Stimulated activated CD4-positive, alpha-beta T cell treated with anti-CD3 and anti-CD28 coated beads, Interleukin-1b, Interleukin-23, amount 100 ng/mL, for 24 hours (primary cell): ENCODE data around the gene SGCA.
A peak's percentile ranks its signal among the peaks of the same experiment; 100 is the strongest.

ENCODE experiments used
- DNase-seq, 4 experiments: peaks; one replicate each; pipeline ENCODE4 v3.0.0-alpha.2; 2020; ENCODE audit warnings: low read depth in 4 of 4, low spot score in 1 of 4

SGCA gene

DNA sequence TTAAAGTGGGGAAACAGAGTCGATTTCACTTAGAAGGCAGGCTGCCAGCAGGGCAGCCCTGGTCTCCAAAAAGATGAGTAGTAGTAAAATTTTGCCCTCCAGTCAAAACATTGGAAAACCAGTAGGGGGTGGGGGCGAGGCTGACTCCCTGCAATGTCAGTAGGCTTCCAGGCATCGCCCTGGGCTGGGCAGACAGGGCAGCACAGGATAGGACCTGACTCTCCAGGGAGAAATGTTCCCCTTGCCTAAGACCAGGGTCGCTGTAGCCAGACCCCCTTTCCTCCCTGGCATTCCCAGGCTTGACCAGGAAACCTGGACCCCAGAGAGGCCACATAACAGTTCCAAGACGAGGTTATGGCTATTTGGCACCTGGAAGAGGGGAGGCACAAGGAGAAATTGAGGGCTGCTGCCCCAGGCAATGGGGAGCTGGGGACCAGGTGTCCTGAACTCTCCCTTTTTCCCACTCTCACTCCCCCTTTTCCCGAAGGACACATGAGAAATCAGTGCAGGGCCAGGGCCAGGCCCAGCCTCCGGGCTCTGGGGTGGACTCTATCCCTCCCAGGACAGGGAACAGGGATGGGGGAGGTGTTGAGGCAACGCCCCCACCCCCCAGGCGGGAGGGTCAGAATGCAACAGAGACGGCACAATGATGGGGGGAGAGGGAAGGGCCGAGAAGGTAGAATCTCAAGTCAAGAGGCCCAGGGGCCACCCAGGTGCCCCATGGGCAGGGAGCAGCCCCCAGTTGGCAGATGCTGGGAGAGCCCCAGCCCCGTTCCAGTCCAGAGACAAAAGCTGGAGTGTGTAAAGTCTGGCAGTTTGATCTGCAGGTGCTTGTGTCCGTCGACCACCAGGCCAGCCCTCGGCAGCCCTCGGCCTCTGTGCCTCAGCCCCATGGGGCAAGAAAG, 31.3 kb upstream of the SGCA start:
- no peak for DNase-seq

GRCh38 chr17:50135316-50136095, 30.3 kb upstream of the SGCA start:
- no peak for DNase-seq

- no peak for DNase-seq
Observed at GRCh38 chr17:50136096-50136687, 29.6 kb upstream of the SGCA start.

DNA sequence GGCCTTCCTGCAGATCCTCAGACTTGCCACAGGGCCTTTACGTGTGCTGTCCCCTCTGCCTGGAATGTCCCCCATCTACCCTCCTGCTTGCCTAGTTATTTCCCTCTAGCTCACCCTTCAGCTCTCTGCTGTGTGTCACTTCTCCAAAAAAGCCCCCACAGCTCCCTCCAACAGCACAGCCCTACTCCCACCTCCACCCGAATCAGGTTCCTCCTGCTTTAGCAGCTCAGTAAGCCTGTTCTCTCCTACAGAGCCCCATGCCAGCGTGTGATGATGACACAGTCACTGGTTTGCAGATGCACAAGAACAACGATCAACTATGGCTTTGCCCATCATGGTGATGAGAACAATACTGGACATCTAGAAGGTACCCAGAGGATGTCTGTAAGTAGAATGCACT, 28.8 kb upstream of the SGCA start:
- DNase-seq, result no peak

DNA sequence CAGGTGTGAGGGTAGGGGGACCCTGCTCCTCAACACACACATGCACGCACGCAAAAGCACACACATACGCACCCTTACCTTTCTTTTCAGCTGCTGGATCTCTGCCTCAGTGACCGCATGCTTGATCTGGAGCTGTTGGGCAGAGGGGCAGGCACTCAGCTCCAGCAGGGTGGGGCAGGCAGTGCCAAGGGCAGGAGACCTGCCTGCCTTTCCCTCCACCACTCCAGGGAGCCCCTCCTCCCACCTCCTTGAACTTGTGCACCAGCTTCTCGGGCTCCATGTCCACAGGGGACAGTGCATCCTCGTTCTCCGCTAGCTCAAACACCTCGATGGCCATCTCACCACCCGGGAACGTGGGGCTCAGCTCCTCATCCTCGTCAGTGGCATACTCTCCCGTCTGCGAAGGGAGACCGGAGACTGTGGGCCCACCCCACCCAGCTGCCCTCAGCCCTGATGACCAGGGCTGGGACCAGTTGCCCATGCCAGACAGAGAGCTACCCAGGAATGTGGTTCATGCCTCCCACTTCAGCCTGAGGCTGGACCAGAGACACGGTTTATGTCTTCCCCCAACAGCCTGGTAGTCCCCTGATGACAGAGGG, 26.5 kb upstream of the SGCA start:
- DNase-seq, result no peak

GRCh38 chr17:50139950-50140885, 25.6 kb upstream of the SGCA start:
- peak; percentile 57 to 75 (median 66) for DNase-seq

GRCh38 chr17:50141026-50141744, 24.6 kb upstream of the SGCA start:
- no peak for DNase-seq

GRCh38 chr17:50141745-50142110, 24.1 kb upstream of the SGCA start:
- DNase-seq, result no peak

GRCh38 chr17:50143461-50144176, 22.2 kb upstream of the SGCA start:
- DNase-seq, result no peak

- DNase-seq, result no peak
Observed at GRCh38 chr17:50144355-50144754, 21.4 kb upstream of the SGCA start.

DNA sequence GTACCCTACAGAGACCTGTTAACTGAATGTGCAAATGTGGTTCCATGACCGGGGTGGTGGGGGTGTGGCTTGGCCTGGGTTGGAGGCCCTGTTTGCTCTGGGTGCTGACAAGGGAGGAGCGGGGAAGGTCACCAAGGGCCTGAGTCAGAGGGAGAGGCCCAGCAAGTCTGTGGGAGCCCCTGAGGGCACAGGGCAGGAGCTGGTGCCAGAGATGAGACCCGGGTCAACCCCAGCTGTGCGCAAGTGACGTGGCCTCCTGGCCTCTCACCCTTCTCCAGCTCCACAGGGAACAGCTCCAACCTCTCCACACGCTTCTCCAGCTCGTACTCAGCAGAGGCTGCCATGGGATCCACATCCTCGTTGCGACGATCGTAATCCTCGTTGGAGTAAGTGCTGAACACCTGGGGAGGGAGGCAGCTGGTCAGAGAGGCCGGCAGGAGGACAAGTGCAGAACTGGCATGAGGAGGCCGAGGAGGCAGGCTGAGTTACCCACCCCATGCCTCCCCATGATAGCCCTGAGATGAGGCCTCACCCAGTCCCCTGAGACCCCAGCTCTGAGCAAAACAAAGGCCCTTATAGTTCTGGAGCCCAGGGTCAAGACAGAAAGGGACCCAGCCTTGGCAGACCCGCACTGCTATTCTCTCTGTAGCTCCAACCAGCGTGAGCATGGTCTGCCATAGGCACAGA, 20.8 kb upstream of the SGCA start:
- DNase-seq, result no peak

GRCh38 chr17:50145532-50146229, 20.1 kb upstream of the SGCA start:
- no peak for DNase-seq

DNA sequence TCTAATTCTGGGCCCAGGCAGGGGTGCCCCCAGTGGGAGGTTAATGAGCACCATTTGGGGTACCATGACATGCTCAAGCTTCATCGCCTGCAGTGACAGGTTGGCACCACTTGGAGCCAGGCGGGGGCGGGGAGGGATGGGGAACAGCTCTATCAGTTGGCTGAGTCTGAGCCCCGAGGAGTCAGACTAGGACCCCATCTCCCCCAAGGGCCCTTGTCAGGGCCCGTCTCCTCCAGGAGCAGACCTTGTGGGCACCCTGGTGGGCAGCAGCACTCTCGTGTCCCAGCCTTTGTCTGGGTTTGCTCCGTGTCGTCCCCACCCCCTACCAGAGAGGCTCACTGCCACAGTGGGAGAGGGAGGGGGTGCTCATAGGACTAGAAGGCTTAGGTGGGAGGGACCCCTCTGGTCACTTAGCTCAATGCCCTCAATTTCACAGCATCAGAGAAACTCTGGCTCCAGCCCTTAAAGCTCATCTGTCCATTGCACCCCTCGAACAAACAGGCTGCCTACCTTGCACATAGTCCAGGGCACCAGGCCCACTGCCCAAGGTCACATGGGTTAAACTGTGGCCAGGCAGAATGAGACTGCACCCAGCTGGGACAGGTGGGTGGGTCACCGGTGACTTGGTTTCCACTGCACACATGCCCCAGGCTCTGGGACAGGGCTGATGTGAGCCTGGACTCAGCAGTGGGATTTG, 19.4 kb upstream of the SGCA start:
- no peak for DNase-seq

DNA sequence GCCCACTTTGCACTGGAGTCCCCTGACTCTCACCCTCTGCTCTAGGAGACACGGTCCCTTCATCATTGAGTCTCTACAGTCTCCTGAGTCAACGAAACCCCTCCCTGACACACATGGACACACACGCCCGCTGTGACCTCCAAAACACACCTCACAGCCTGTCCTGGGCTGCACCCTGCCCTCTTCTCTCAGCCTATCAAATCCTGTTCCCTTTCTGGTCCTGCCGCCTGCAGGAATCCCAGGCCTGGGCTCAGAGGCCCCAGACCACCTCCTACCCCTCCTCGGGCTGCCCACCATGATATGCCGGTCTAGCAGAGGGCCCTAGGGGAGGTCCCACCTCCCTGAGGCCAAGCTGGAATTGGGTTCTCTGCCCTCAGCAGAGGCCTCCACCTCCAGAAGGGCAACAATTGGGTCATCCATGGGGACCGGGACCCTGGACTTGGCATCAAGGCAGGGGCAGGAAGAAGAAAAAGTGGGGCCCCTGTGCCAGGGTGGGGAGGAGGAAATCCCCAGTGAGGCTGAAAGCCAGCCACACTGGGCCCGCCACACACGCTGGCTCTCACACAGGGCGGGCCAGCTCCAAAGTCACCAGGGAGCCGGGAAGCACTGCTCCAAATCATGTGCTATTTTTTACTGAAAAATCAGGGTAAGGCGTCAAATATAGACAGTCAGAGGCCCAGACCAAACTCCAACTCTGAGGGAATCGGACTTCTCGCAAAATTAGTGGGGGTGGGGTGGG, 18.7 kb upstream of the SGCA start:
- DNase-seq, result no peak

GRCh38 chr17:50147841-50148225, 18.0 kb upstream of the SGCA start:
- DNase-seq, result no peak

- peak in 2 of 4 experiments; percentile 70 to 82 for DNase-seq
Observed at GRCh38 chr17:50148226-50149090, 17.3 kb upstream of the SGCA start.
